Measurements from ENCODE around the gene RAB7B. TPM values are rescaled to one million over a fixed set of nuclear protein-coding genes. Genes with fewer than 3 reads are reported as not detected.

RAB7B gene
- total RNA-seq, 6 donors from 2014 or later = 2.6 to 27.5 (median 9.1) TPM

GRCh38 chr1:205930195-205930577, 73.0 kb downstream of the RAB7B start:
- Histone ChIP-seq H3K9me3 (no peaks in the 10 kb centered on the region), H3K4me1 (peaks cover 6 to 28% (median 16%) of the 10 kb centered on the region in 4 donors), H3K4me3 (no peak overlapping the region), H3K36me3 (no peaks in the 10 kb centered on the region), H3K27me3 (no peaks in the 10 kb centered on the region), H3K27ac (no peak overlapping the region)
- ATAC-seq (ENCODE audit: low FRiP score in 2 of 2) (no peak), DNase-seq (no peak)
- 97 to 100% methylated on average over 1 of the region's 1 CpG for WGBS, 2 donors
- no peak for TF ChIP-seq POLR2A (IDR thresholded peaks at IDR 0.05)
- no peak for TF ChIP-seq EP300 (IDR thresholded peaks at IDR 0.05)
- TF ChIP-seq POLR2AphosphoS5 (IDR thresholded peaks at IDR 0.05) = no peak
- no peak for TF ChIP-seq CTCF (IDR thresholded peaks at IDR 0.05)

- 93 to 96% methylated on average over 19 of the region's 19 CpGs for WGBS, 2 donors
- Histone ChIP-seq H3K4me3 (no peak overlapping the region), H3K9me3 (no peaks in the 10 kb centered on the region), H3K27me3 (no peaks in the 10 kb centered on the region), H3K4me1 (peaks cover 6 to 23% (median 14%) of the 10 kb centered on the region in 4 donors), H3K27ac (no peak overlapping the region), H3K36me3 (no peaks in the 10 kb centered on the region)
- DNase-seq (peak in 1 of 2 donors; percentile 33), ATAC-seq (ENCODE audit: low FRiP score in 2 of 2) (no peak)
- TF ChIP-seq CTCF (IDR thresholded peaks at IDR 0.05) (no peak), POLR2A (IDR thresholded peaks at IDR 0.05) (no peak), POLR2AphosphoS5 (IDR thresholded peaks at IDR 0.05) (no peak), EP300 (IDR thresholded peaks at IDR 0.05) (no peak)
These were observed 73.5 kb downstream of the RAB7B start for GRCh38 chr1:205929496-205930194.

GRCh38 chr1:205928317-205928716, 74.9 kb downstream of the RAB7B start:
- ATAC-seq (ENCODE audit: low FRiP score in 2 of 2) (no peak), DNase-seq (no peak)
- Histone ChIP-seq H3K4me3 (no peak overlapping the region), H3K4me1 (peaks cover 4 to 10% (median 5%) of the 10 kb centered on the region in 4 donors), H3K27ac (no peak overlapping the region), H3K27me3 (no peaks in the 10 kb centered on the region), H3K9me3 (no peaks in the 10 kb centered on the region), H3K36me3 (no peaks in the 10 kb centered on the region)
- WGBS, 2 donors = 90 to 96% methylated on average over 5 of the region's 5 CpGs
- TF ChIP-seq EP300 (IDR thresholded peaks at IDR 0.05) (no peak), POLR2A (IDR thresholded peaks at IDR 0.05) (no peak), POLR2AphosphoS5 (IDR thresholded peaks at IDR 0.05) (no peak), CTCF (IDR thresholded peaks at IDR 0.05) (no peak)

- H3K27ac ChIP-seq = no peak overlapping the region
- ATAC-seq (ENCODE audit: low FRiP score in 2 of 2) (no peak), DNase-seq (peak; percentile 16 to 61)
- H3K9me3 ChIP-seq = no peaks in the 10 kb centered on the region
- H3K36me3 ChIP-seq = no peaks in the 10 kb centered on the region
- H3K27me3 ChIP-seq = no peaks in the 10 kb centered on the region
- TF ChIP-seq CTCF (IDR thresholded peaks at IDR 0.05) (no peak), POLR2A (IDR thresholded peaks at IDR 0.05) (no peak), POLR2AphosphoS5 (IDR thresholded peaks at IDR 0.05) (no peak), EP300 (IDR thresholded peaks at IDR 0.05) (no peak)
- H3K4me1 ChIP-seq = peaks cover 0 to 3% (median under 1%) of the 10 kb centered on the region in 4 donors
- no peak overlapping the region for H3K4me3 ChIP-seq
- 87 to 96% methylated on average over 12 of the region's 12 CpGs for WGBS, 2 donors
These were observed 75.5 kb downstream of the RAB7B start for GRCh38 chr1:205927676-205928075.

- DNase-seq (peak in 1 of 2 donors; percentile 3), ATAC-seq (ENCODE audit: low FRiP score in 2 of 2) (no peak)
- Histone ChIP-seq H3K27me3 (no peaks in the 10 kb centered on the region), H3K9me3 (no peaks in the 10 kb centered on the region), H3K27ac (no peak overlapping the region), H3K4me1 (no peaks in the 10 kb centered on the region), H3K36me3 (no peaks in the 10 kb centered on the region), H3K4me3 (no peak overlapping the region)
- TF ChIP-seq CTCF (IDR thresholded peaks at IDR 0.05) (no peak), POLR2AphosphoS5 (IDR thresholded peaks at IDR 0.05) (no peak), EP300 (IDR thresholded peaks at IDR 0.05) (no peak), POLR2A (IDR thresholded peaks at IDR 0.05) (no peak)
- WGBS, 2 donors = 87 to 94% methylated on average over 6 of the region's 6 CpGs
These were observed 75.9 kb downstream of the RAB7B start for GRCh38 chr1:205927247-205927646.
